GM18873 (cell line): Measurements from ENCODE around the gene TRPC4.

Experiments used
- ATAC-seq: cut with Tn5 transposase; IDR thresholded peaks from one replicate; pipeline ENCODE4 v1.9.1; 2021; ENCODE audit warnings: mild to moderate bottlenecking, moderate library complexity, moderate number of reproducible peaks; ENCODE audit not compliant: unreplicated experiment, low FRiP score

The TRPC4 gene

GRCh38 chr13:37736045-37736444 lies 133.5 kb downstream of the TRPC4 start:
- no peak for ATAC-seq

- ATAC-seq, result no peak
These were observed 134.3 kb downstream of the TRPC4 start for GRCh38 chr13:37735293-37735692.

GRCh38 chr13:37729876-37730275 lies 139.7 kb downstream of the TRPC4 start:
- ATAC-seq, result no peak

GRCh38 chr13:37716420-37717195 lies 153.0 kb downstream of the TRPC4 start:
- ATAC-seq, result no peak

- no peak for ATAC-seq
These were observed 154.0 kb downstream of the TRPC4 start for GRCh38 chr13:37715606-37716015.

GRCh38 chr13:37709318-37709717 lies 160.3 kb downstream of the TRPC4 start:
- no peak for ATAC-seq

GRCh38 chr13:37707739-37708500 lies 161.7 kb downstream of the TRPC4 start:
- ATAC-seq, result no peak

- no peak for ATAC-seq
These were observed 163.5 kb downstream of the TRPC4 start for GRCh38 chr13:37706041-37706440.

GRCh38 chr13:37701972-37702371 lies 167.6 kb downstream of the TRPC4 start:
- ATAC-seq, result no peak

- no peak for ATAC-seq
These were observed 168.3 kb downstream of the TRPC4 start for GRCh38 chr13:37701306-37701705.

- no peak for ATAC-seq
These were observed 168.7 kb downstream of the TRPC4 start for GRCh38 chr13:37700887-37701286.

GRCh38 chr13:37695200-37695599 lies 174.4 kb downstream of the TRPC4 start:
- ATAC-seq, result no peak

- no peak for ATAC-seq
These were observed 179.2 kb downstream of the TRPC4 start for GRCh38 chr13:37690361-37690760.

GRCh38 chr13:37686501-37686900 lies 183.1 kb downstream of the TRPC4 start:
- ATAC-seq, result no peak

GRCh38 chr13:37685206-37685605 lies 184.4 kb downstream of the TRPC4 start:
- no peak for ATAC-seq

GRCh38 chr13:37682496-37682895 lies 187.1 kb downstream of the TRPC4 start:
- ATAC-seq, result no peak

- no peak for ATAC-seq
These were observed 188.1 kb downstream of the TRPC4 start for GRCh38 chr13:37681281-37682032.

- no peak for ATAC-seq
These were observed 189.4 kb downstream of the TRPC4 start for GRCh38 chr13:37680137-37680536.

GRCh38 chr13:37679043-37679442 lies 190.5 kb downstream of the TRPC4 start:
- ATAC-seq, result no peak

GRCh38 chr13:37669845-37670244 lies 199.7 kb downstream of the TRPC4 start:
- no peak for ATAC-seq

GRCh38 chr13:37667702-37668101 lies 201.9 kb downstream of the TRPC4 start:
- ATAC-seq, result no peak
